Mesendoderm (in vitro differentiated cells): ENCODE results near the gene UBALD1.
A peak's percentile ranks its signal among the peaks of the same experiment; 100 is the strongest.

Source experiments
- DNase-seq: peaks from one replicate; pipeline ENCODE4 v3.0.0; 2013
- H2AK5ac ChIP-seq: 2 replicates; pipeline ENCODE4 v1.6.1; 2013; ENCODE audit warnings: low read length, inconsistent platforms
- H2BK120ac ChIP-seq: 2 replicates; pipeline ENCODE4 v1.6.1; 2013; ENCODE audit warnings: low read depth, mild to moderate bottlenecking, low read length, moderate library complexity, mixed read lengths
- H2BK15ac ChIP-seq: replicated peaks from 2 replicates; pipeline ENCODE4 v1.6.1; 2013; ENCODE audit warnings: low read depth, mild to moderate bottlenecking, moderate library complexity
- H2BK5ac ChIP-seq: 2 replicates; pipeline ENCODE4 v1.6.1; 2013; ENCODE audit warnings: low read length, inconsistent platforms
- H3K18ac ChIP-seq: 2 replicates; pipeline ENCODE4 v1.6.1; 2013; ENCODE audit warnings: mild to moderate bottlenecking, low read length, mixed read lengths
- H3K23ac ChIP-seq: one replicate; pipeline ENCODE4 v1.6.1; 2013; ENCODE audit warnings: low read length
- H3K27ac ChIP-seq: 2 replicates; pipeline ENCODE4 v1.5.1; 2013; ENCODE audit warnings: low read depth, mild to moderate bottlenecking, inconsistent platforms, low read length, moderate library complexity
- H3K27me3 ChIP-seq: 2 replicates; pipeline ENCODE4 v1.6.1; 2013; ENCODE audit warnings: low read length, control low read depth, mild to moderate bottlenecking, inconsistent platforms; ENCODE audit not compliant: insufficient read depth, poor library complexity
- H3K36me3 ChIP-seq: 2 replicates; pipeline ENCODE4 v1.6.1; 2013; ENCODE audit warnings: low read length, inconsistent platforms; ENCODE audit not compliant: control insufficient read depth, insufficient read depth
- H3K4ac ChIP-seq: one replicate; pipeline ENCODE4 v1.6.1; 2013; ENCODE audit warnings: low read depth, mild to moderate bottlenecking, low read length, moderate library complexity
- H3K4me1 ChIP-seq: 2 replicates; pipeline ENCODE4 v1.6.1; 2013; ENCODE audit warnings: low read depth, low read length, inconsistent platforms; ENCODE audit not compliant: control insufficient read depth
- H3K4me2 ChIP-seq: 2 replicates; pipeline ENCODE4 v1.6.1; 2013; ENCODE audit warnings: low read length
- H3K4me3 ChIP-seq: 2 replicates; pipeline ENCODE4 v1.5.1; 2013; ENCODE audit warnings: mild to moderate bottlenecking, low read length
- H3K56ac ChIP-seq: one replicate; pipeline ENCODE4 v1.6.1; 2013; ENCODE audit warnings: low read length
- H3K79me1 ChIP-seq: 2 replicates; pipeline ENCODE4 v1.6.1; 2013; ENCODE audit warnings: low read length, inconsistent platforms
- H3K79me2 ChIP-seq: 2 replicates; pipeline ENCODE4 v1.6.1; 2013; ENCODE audit warnings: mild to moderate bottlenecking, low read length; ENCODE audit not compliant: control insufficient read depth, insufficient read depth
- H3K9ac ChIP-seq: 2 replicates; pipeline ENCODE4 v1.6.1; 2013; ENCODE audit warnings: low read length, inconsistent platforms
- H4K5ac ChIP-seq: one replicate; pipeline ENCODE4 v1.6.1; 2013; ENCODE audit warnings: low read length
- H4K8ac ChIP-seq: one replicate; pipeline ENCODE4 v1.6.1; 2013; ENCODE audit warnings: low read depth, mild to moderate bottlenecking, control low read depth, low read length, moderate library complexity
- WGBS: extraction: QIAGEN DNeasy Blood & Tissue Kit; methylation state at CpG from one replicate; pipeline ENCODE4 v1.1.7; 2013; ENCODE audit warnings: low lambda C conversion rate, missing lambda C conversion rate; ENCODE audit not compliant: insufficient coverage; ENCODE audit errors: extremely low coverage; 5-methylcytosine and 5-hydroxymethylcytosine counted together

The UBALD1 gene

DNA sequence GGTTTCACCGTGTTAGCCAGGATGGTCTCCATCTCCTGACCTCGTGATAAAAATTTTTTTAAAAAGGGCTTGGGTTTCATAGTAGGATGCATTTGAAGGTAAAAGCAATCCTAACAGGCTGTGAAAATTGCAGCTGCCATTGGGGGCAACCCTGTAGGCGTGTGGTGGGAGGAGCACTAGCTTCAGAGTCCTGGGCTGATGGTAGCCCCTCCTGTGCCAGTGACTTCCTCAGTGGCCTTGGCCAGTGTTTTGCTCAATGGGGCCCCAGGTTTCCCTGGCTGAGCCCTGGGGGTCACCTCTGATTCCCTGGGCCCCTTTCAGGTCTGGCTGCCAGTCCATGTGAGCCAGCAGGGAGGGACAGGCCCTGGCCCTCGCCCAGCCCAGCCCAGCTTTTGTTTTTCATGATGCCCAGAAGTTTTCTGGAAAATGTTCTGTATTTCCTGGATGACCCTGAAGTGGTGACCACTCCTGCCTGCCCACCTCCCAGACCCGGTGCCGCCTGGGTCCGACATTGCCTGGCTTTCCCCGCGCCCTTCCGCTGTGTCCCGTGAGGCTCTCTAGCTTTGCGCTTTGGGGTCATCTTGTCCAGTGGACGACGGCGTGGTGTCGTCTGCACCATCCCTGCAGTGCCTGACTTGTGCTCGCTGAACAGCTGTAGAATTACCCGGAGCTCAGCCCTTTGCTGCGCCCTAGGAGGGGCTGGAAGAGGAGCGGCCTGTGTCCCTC is 19.4 kb upstream of the UBALD1 start:
- Histone ChIP-seq H3K56ac (no peak overlapping the region), H2BK15ac (no peak overlapping the region)

GRCh38 chr16:4631444-4631843 is 16.8 kb upstream of the UBALD1 start:
- Histone ChIP-seq H2BK15ac (no peak overlapping the region), H3K79me2 (peaks cover 14% of the 10 kb centered on the region), H3K27ac (no peak overlapping the region), H3K23ac (no peak overlapping the region), H3K9ac (no peak overlapping the region), H3K4me3 (no peak overlapping the region), H3K4ac (no peak overlapping the region), H3K18ac (no peak overlapping the region), H3K27me3 (no peaks in the 10 kb centered on the region), H3K56ac (no peak overlapping the region), H3K4me1 (no peaks in the 10 kb centered on the region), H2BK5ac (no peak overlapping the region), H2AK5ac (no peak overlapping the region), H2BK120ac (no peak overlapping the region), H4K5ac (no peak overlapping the region), H3K36me3 (no peaks in the 10 kb centered on the region), H3K79me1 (peaks cover 8% of the 10 kb centered on the region), H3K4me2 (no peak overlapping the region), H4K8ac (no peak overlapping the region)
- WGBS, result no CpG with 5 or more reads among the region's 1 CpG
- no peak for DNase-seq

More for the DNA sequence above, 19.4 kb upstream of the UBALD1 start:
- Histone ChIP-seq H3K4me3 (no peak overlapping the region), H3K36me3 (no peaks in the 10 kb centered on the region), H3K79me1 (peaks cover 7% of the 10 kb centered on the region), H3K23ac (no peak overlapping the region), H3K18ac (no peak overlapping the region), H3K9ac (no peak overlapping the region), H3K4me2 (no peak overlapping the region), H4K8ac (no peak overlapping the region), H2BK5ac (no peak overlapping the region), H3K27me3 (no peaks in the 10 kb centered on the region), H4K5ac (no peak overlapping the region), H3K27ac (no peak overlapping the region), H3K79me2 (peaks cover 14% of the 10 kb centered on the region), H2BK120ac (no peak overlapping the region), H2AK5ac (no peak overlapping the region), H3K4me1 (no peaks in the 10 kb centered on the region), H3K4ac (no peak overlapping the region)
- WGBS, result no CpG with 5 or more reads among the region's 20 CpGs
- DNase-seq, result no peak

DNA sequence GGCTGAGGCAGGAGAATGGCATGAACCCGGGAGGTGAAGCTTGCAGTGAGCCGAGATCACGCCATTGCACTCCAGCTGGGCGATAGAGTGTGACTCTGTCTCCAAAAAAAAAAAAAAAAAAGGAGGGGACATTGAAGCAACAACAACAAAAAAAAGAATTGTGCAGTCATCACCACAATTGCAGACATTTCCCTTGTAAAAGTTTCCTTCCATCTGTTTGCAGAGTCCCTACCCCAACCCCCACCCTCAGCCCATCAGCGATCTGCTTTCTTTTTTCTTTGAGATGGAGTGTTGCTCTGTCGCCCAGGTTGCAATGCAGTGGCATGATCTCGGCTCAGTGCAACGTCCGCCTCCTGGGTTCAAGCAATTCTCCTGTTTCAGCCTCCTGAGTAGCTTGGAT is 13.6 kb upstream of the UBALD1 start:
- WGBS, result no CpG with 5 or more reads among the region's 9 CpGs
- H3K4me3 ChIP-seq, result no peak overlapping the region
- H3K56ac ChIP-seq, result no peak overlapping the region
- H3K36me3 ChIP-seq, result no peaks in the 10 kb centered on the region
- no peak overlapping the region for H2BK15ac ChIP-seq
- H3K79me2 ChIP-seq, result peaks cover 25% of the 10 kb centered on the region
- H3K4ac ChIP-seq, result no peak overlapping the region
- H4K5ac ChIP-seq, result no peak overlapping the region
- H3K27ac ChIP-seq, result no peak overlapping the region
- H3K27me3 ChIP-seq, result no peaks in the 10 kb centered on the region
- no peak overlapping the region for H2AK5ac ChIP-seq
- no peak overlapping the region for H4K8ac ChIP-seq
- H3K4me2 ChIP-seq, result no peak overlapping the region
- no peak overlapping the region for H3K23ac ChIP-seq
- H3K79me1 ChIP-seq, result peaks cover 13% of the 10 kb centered on the region
- peaks cover 5% of the 10 kb centered on the region for H3K4me1 ChIP-seq
- H2BK120ac ChIP-seq, result no peak overlapping the region
- H3K9ac ChIP-seq, result no peak overlapping the region
- no peak overlapping the region for H2BK5ac ChIP-seq
- DNase-seq, result no peak
- no peak overlapping the region for H3K18ac ChIP-seq

DNA sequence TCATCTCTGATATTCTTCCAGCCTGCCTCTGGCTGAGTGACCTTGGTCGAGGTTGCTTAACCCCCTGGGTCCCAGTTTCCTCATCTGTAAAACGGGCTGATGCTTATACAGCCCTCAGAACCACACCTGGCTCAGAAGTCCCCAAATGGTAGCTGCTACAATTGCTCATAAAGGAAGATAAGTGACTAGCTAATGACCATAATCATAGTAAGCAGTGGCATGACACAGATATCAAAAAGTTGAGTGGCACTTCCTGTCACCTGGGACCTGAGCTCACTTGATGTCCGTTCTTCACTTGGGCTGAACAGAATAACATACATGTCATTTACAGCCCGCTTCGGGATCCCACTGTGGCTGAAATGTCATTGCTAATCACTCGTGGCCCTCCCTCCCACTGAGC is 11.7 kb upstream of the UBALD1 start:
- WGBS, result no CpG with 5 or more reads among the region's 6 CpGs
- Histone ChIP-seq H2AK5ac (no peak overlapping the region), H3K9ac (peak overlapping the region; percentile 96), H3K4ac (no peak overlapping the region), H3K36me3 (no peaks in the 10 kb centered on the region), H3K27me3 (no peaks in the 10 kb centered on the region), H3K79me2 (peaks cover 21% of the 10 kb centered on the region), H3K18ac (no peak overlapping the region), H2BK120ac (no peak overlapping the region), H2BK15ac (no peak overlapping the region), H3K4me2 (no peak overlapping the region), H3K23ac (no peak overlapping the region), H3K56ac (no peak overlapping the region), H3K79me1 (peaks cover 13% of the 10 kb centered on the region), H3K4me1 (peaks cover 5% of the 10 kb centered on the region), H3K4me3 (no peak overlapping the region), H4K5ac (no peak overlapping the region), H3K27ac (no peak overlapping the region), H4K8ac (no peak overlapping the region), H2BK5ac (no peak overlapping the region)
- no peak for DNase-seq

GRCh38 chr16:4625560-4626159 is 11.0 kb upstream of the UBALD1 start:
- no peak for DNase-seq
- Histone ChIP-seq H3K27me3 (no peaks in the 10 kb centered on the region), H2AK5ac (no peak overlapping the region), H3K36me3 (no peaks in the 10 kb centered on the region), H3K4me3 (peak overlapping the region; percentile 87), H3K79me1 (peaks cover 13% of the 10 kb centered on the region), H2BK120ac (no peak overlapping the region), H2BK15ac (no peak overlapping the region), H3K27ac (no peak overlapping the region), H3K56ac (peak overlapping the region; percentile 99), H4K5ac (no peak overlapping the region), H3K18ac (no peak overlapping the region), H2BK5ac (no peak overlapping the region), H3K79me2 (peaks cover 19% of the 10 kb centered on the region), H3K9ac (peak overlapping the region; percentile 96), H3K23ac (no peak overlapping the region), H3K4me2 (peak overlapping the region; percentile 94), H4K8ac (no peak overlapping the region), H3K4me1 (peaks cover 5% of the 10 kb centered on the region), H3K4ac (no peak overlapping the region)
- whole genome bisulfite sequencing, result no CpG with 5 or more reads among the region's 11 CpGs
